ENCODE results near the gene ADPRM. TPM values are rescaled to one million over a fixed set of nuclear protein-coding genes. Genes with fewer than 3 reads are reported as not detected.

ADPRM gene
- total RNA-seq, 1 experiment from 2014 or later = 8.6 TPM

DNA sequence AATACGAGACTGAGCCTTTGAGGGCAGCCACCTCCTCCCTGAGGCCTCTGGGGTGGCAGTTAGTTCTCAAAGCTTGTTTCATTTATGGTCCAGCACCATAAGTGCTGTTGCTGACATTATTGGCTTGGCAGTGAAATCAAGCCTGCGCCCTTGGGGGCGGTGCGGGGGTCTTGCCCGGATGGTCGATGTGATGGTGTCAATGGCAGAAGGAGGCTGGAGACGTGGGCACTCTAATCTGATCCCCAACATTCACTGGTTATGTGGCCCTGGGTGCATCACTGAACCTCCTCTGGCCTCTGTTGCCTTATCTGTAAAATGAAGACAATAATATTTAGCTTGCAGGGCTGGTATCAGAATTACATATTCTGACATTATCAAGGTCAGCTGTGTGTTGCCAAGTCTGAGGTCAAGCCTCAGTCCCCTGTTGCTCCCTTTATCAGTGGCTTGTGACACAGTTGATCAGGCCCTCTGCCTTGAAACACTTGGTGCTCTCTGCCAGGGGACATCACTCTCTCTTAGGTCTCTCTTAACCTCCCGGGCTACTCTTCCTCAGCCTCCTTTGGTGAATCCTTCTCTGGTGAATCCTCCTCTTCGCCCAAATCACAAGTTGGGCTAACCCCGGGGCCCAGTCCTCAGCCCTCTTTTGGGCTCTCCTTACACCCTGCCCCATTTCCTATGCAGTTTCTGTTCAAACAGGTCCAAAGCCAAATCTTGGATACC lies 44.2 kb downstream of the ADPRM start:
- no peak for DNase-seq (ENCODE audit: low read depth)

DNA sequence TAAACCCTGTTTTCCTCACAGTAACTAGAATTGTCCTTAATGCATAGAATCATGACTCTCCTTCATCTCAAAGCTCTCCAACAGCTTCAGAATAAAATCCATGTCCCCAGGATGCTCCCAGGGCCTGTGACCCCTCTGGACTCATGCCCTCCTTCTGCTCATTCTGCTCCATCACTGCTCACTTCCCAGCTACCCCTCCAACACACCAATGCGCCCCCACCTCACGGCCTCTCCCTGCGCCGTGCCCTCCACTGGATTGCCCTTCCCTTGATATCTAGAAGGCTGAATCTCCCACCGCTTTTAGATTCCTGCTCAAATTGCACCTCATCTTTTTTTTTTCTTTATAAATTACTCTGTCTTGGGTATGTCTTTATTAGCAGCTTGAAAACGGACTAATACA lies 45.0 kb downstream of the ADPRM start:
- no peak for DNase-seq (ENCODE audit: low read depth)

DNA sequence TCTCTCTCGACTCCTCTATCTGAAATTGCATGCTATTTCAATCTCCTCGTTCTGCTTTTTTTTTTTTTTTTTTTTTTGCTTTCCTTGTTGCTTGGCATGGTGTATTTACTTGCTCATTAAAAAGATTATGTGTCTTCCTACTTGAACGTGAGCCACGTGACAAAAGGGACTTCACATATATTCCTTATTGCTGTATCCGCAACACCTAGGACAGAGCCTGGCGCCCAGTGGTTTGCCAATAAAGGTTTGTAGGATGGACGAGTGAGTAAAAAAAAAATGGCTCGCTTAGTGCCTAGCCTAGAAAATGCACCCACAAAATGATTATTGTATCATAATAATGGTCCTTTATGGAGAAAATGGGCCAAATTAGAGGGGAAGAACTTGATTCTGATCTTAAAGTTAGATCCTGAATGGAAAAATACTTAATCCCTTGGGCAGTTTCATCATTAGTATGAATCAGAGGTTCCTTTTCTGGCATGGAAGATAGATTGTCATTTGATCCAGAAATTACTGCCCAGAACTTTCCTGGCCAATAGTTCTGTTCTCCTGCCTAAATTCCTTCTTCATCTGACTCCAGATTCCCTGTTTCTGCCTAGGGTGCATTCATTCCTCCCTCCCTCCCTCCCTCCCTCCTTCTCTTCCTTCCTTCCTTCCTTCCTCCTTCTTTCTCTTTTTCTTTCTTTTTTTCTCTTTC lies 46.1 kb downstream of the ADPRM start:
- no peak for DNase-seq (ENCODE audit: low read depth)

DNA sequence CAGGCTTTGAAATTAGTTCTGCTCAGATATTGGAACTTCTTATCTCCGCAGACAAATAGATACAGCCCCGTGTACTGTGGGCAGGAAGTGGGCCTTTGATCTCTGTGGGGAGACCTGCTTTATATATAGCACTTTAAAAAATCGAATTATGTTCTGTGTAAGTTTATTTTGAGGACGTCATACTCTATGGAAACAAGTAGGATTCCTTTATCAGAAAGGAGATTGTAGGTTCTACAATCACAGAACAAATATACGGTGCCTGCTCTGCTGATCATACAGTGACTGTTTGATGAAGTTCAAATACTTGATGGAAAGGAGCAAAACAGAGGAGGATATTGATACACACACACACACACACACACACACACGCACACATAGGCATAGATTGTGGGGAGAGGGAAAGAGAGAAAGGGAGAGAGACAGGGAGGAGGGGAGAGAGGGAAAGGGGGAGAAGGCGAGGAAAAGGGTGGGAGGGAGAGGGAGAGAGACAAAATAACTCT lies 47.2 kb downstream of the ADPRM start:
- no peak for DNase-seq (ENCODE audit: low read depth)

DNA sequence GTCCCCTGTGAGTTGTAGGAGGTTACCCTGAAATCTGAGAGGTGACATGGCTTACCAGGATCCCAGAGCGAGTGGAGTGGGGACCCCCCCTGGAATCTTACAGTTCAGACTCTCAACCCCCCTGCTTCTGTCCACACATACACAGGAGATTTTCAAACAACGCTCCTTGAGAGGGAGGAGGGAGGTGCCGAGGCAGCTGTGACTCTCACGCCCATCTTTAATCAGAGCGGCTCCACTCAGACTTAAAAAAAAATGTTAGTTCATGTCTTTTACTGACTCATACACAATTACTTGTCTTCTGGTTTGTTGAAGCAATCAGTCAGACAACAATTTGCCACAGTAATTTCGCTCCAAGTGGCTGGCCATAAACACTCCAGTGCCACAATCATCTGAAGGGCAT lies 47.8 kb downstream of the ADPRM start:
- DNase-seq (ENCODE audit: low read depth) = peak; percentile 46

DNA sequence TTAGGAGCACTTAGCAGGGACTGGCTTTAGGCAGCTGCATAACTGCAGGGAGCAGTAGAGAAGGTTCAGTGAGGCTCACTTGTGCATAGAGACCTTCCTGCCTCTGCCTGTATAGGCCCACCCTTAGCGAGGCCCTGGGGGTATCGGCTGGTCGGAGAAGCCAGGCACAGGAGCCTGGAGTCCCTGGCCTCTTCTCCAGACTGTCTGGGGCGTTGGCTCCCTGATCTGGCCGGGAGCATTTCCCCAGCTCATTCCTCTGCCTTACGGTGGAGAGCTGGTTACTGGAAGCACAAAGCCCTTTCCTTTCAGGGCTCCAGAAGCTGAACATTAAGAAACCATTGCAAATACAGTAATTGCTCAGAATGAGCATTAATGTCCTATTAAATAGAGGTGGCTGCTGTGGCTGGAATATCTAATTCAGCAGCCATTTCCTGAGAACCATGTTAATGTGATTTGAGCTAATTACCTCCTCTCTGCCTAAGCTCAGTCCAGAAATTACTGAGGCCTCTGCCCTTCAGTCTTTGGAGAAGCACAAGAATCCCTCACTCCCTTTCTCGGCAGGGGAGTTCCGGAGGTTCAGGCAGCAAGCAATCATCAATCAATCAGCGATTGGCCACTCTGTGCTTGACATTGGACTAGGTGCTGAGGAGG lies 51.3 kb downstream of the ADPRM start:
- no peak for DNase-seq (ENCODE audit: low read depth)

DNA sequence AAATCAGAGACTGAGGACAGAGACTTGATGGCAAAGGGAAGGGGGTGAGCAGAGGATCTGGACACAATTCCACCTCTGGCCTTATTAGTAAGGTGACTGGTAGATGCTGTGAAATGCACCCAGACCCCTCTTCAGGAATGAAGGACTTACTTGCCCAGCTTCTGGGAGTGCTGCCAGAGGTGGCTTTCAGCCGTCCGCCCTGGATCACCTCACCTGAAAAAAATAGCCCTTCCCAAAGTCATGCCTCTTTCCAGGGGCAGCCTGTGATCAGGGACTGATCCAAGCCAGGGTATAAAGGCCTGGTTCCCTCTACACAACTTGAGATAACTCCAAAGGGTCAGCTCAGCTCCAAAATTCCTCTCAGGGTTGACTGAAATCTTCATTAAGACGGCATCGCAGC lies 52.8 kb downstream of the ADPRM start:
- DNase-seq (ENCODE audit: low read depth) = no peak

DNA sequence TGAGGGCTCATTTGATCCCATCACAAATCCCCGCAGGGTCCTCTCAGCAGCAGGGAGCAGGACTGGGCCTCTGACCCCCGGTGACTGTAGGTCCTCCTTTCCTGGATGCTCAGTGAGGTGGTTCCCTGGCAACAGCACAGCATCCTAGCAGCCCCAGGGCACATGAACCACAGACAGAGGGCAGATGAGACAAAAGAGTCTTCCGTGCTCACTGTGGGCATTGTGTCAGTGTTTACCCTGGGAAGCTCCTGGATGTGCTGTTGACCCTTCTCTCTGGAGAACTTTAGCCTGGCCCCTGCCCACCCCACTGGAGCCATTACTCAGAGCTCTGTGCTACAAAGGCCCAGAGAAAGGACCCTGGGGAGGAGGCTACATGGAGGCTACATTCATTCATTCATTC lies 54.2 kb downstream of the ADPRM start:
- no peak for DNase-seq (ENCODE audit: low read depth)

DNA sequence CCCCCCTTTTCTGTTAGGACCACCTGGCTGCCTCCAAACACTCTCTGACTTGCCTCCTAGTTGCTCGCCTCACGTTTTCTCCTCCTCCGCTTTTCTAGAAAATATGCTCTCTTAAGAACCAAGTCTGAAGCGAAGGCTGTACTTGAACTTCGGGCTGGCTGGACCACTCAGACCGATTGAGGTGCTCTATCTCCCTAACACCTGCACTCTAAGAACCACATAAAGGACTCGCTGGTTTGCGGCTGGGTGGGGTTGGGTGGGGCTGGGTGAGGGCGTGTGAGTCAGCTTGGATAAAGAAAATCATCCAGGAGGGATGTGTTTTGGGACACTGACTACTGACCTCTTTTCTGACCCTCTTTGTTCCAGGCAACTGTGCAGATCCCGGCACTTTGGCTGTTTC lies 55.3 kb downstream of the ADPRM start:
- DNase-seq (ENCODE audit: low read depth) = no peak

DNA sequence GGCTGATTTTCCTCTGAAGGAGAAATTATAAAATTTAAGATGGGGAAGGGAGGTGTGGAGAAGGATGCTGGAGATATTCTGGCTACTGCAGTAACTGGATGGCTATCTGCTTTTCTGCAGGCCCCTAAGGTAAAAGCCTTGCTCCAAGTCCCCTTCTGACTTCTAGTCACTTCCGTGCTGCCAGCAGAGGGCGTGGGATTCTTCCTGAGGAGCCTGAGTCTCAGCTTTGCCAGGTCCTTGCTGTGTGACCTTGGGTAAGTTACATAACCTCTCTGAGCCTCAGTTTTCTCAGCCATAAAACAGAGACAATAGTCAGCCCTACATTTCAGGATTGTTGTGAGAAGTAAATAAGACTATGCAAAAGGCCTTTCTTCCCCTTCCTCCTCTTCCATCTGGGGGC lies 56.7 kb downstream of the ADPRM start:
- DNase-seq (ENCODE audit: low read depth) = peak; percentile 65

DNA sequence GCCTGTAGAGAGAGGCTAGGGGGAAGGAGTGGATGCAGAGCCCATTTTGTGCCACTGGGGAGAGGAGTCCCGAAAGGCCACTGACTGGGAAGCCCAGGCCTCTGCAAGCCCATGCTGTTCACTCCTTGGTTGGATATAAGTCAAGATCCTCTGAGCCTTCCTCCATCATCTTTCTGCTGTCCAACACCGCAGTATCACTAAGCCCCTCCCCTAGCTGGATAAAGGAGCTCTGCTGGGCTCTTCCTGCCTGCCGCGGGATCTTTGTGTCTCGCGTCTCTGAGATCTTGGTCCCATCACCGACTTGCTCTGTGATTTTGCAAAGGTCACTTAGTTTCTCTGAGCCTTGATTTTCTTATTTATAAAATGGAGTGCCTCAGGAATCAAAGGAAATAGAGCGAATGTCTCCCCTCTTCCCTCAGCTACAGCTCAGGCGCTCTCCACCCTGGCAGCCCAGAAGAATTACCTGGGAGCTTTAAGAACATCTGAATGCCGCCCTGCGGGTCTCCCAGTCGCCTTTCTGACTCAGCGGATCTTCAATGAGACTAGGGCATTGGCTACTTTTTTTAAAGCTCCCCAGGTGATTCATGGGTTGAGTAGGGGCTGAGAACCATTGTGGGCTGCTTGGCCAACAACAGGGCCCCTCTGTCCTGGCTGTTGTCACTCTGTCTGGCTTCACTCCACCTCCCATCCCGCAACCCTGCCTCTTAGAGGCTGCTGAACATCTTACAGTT lies 57.6 kb downstream of the ADPRM start:
- peak; percentile 39 for DNase-seq (ENCODE audit: low read depth)

DNA sequence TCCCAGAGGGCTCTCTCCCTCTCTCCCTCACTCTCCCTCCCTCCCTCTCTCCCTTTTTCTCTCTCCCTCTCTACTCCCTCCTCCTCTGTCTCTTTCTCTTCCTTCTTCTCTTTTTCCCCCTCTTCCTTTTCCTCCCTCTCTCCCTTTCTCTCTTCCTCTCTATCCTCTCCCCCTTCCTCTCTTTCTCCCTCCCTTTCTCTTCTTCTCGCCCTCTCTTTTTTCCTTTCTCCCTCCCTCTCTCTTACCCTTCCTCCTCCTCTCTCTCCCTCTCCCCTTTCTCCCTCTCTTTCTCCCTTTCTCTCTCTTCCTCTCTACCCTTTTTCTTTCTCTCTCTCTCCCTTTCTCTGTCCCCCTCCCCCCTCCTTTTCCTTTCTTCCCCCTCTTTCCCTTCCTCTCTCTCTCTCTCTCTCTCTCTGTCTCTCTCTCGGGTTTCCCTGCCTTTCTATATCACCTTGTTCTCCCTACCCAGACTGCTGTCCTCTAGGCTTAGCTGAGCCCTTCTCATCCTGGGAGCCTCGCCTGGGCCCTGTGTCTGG lies 58.3 kb downstream of the ADPRM start:
- no peak for DNase-seq (ENCODE audit: low read depth)

DNA sequence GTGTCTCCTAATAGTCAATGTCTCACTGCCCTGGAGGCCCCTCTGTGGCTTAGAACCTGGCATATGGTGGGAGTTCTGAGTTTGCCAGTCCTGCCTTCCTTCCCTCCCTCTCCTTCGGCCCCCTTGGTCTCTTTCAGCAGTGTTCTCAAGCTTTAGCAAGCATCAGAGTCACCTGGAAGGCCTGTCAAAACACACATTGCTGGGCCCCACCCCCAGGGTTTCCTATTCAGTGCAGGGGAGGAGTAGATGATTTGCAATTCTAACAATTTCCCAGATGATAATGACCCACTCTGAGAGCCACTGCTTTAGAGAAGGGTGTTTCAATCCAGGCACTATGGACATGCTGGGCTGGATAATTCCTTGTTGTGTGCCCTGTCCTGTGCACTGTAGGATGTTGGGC lies 58.8 kb downstream of the ADPRM start:
- DNase-seq (ENCODE audit: low read depth) = no peak

DNA sequence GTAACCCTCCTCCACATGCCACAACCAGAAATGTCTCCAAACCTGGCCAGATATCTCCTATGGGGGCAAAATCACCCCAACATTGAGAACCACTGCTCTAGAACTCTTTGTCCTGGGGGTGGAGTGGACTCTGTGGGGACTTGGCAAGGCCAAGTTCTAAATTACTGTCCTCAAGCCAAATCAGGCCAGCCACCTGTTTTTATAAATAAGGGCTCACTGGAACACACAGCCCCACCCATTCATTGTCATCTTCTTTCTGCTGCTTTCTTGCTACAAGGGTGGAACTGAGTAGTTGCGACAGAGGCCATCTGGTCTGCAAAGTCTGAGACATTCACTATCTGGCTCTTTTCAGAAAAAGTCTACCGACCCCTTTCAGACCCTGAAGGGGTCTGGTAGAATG lies 59.2 kb downstream of the ADPRM start:
- no peak for DNase-seq (ENCODE audit: low read depth)

DNA sequence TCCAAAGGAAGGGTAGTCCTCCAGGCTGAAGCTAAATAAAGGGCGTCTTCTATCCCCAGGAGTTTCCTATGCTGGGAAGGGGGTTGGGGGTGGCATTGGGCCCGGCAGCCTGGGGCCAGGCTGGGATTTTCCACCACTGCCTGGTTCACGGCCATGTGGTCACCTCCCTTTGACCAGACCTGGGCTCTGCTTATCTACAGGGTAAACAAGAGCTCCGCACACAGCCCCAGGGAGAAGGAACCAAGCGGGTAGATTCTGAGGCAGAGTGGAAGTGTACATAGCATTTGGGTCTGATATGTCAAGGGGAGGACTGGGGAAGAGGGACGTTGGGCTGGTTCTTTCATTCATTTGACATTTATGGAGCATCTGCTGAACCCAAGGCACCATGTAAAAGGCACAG lies 59.7 kb downstream of the ADPRM start:
- no peak for DNase-seq (ENCODE audit: low read depth)

DNA sequence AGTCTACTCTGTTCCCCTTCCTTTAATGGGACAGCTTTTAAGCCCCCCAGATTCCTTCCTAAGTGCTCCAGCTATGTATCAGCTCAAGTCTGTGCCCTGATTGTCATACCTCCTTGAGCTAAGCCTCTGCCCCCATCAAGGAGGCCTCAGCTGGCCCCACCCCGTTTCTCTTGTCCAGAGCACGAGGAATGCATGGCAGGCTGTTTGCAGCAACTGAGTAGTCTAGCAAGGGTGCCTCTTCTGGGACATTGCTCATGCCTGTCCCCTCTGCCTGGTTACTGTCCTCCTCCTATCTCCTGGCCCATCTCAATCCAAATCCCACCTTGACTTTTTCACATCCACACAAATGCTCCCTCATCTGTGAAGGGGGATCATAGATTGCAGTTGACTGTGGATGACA lies 60.3 kb downstream of the ADPRM start:
- no peak for DNase-seq (ENCODE audit: low read depth)

DNA sequence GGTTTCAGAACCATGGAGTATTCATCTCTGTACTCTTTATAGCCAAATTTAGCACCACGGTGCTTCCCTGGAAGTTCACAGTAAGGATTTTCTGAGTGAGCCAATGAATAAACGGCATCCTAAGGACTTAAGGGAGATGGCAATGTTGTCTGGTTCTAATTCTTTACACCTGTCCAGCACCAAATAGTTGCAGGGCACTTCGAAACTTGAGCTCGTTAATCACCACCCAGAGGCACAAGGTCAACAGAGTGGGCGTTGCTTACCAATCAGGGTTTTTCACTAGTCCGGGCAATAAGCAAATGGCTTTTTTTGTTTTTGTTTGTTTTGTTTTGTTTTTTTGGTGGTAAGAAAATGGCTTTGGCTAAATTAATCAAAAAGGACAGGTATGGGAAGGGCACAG lies 60.7 kb downstream of the ADPRM start:
- DNase-seq (ENCODE audit: low read depth) = no peak

Other genes starting within 250 kb of the ADPRM start
- not detected in 2 replicates for gene MYH4, start 228.0 kb upstream of the ADPRM start, total RNA-seq (2014; rRNA removed; shearing (Covaris generic))
- gene MYH1, start 179.1 kb upstream of the ADPRM start, total RNA-seq (2014; rRNA removed; shearing (Covaris generic)) = not detected in 2 replicates
- not detected in 2 replicates for gene MYH2, start 147.9 kb upstream of the ADPRM start, total RNA-seq (2014; rRNA removed; shearing (Covaris generic))
- 0.63 and 0.80 TPM in 2 replicates for gene MYH3, start 40.3 kb upstream of the ADPRM start, total RNA-seq (2014; rRNA removed; shearing (Covaris generic))
- gene SCO1, start 61 bp upstream of the ADPRM start, total RNA-seq (2014; rRNA removed; shearing (Covaris generic)) = 45.6 and 45.7 TPM in 2 replicates
- 0.17 TPM in 1 of 2 replicates, not detected in the other for gene TMEM220, start 32.4 kb downstream of the ADPRM start, total RNA-seq (2014; rRNA removed; shearing (Covaris generic))
- not detected in 2 replicates for gene TMEM238L, start 106.5 kb downstream of the ADPRM start, total RNA-seq (2014; rRNA removed; shearing (Covaris generic))
- gene PIRT, start 140.5 kb downstream of the ADPRM start, total RNA-seq (2014; rRNA removed; shearing (Covaris generic)) = not detected in 2 replicates